Measurements from ENCODE around the gene DDX25. TPM values are rescaled to one million over a fixed set of nuclear protein-coding genes. Genes with fewer than 3 reads are reported as not detected.

DDX25 gene
- total RNA-seq, 1 experiment from 2014 or later = 0.37 TPM

DNA sequence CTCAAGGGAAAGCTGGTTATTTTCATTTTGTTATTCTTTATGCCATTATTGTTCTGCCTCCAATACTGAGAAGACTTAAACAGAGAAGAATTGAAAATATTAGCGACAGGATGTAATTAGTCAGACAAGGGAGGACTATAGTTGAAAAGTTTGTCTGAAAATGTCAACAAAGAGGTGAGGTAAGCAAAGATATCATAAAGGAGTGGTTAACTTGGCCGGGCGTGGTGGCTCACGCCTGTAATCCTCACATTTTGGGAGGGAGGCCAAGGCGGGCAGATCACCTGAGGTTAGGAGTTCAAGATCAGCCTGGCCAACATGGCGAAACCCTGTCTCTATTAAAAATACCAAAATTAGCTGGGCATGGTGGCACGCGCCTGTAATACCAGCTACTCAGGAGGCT, 20.9 kb upstream of the DDX25 start:
- Histone ChIP-seq H3K9me3 (ENCODE audit: control insufficient read depth in 1 of 2, insufficient read depth in 1 of 2, low read depth in 1 of 2, low read length in 2 of 2) (no peaks in the 10 kb centered on the region), H3K4me2 (ENCODE audit: low read length) (no peak overlapping the region), H3K9ac (ENCODE audit: low read length) (no peak overlapping the region), H2AFZ (ENCODE audit: low read depth, low read length, poor library complexity, severe bottlenecking) (no peak overlapping the region), H3K27ac (ENCODE audit: low read depth, low read length) (no peak overlapping the region), H3K9me2 (ENCODE audit: insufficient read depth) (no peaks in the 10 kb centered on the region), H3K4me3 (replicated peaks in 1 of 2; ENCODE audit: low read depth in 1 of 2, low read length in 2 of 2) (no peak overlapping the region), H4K20me1 (ENCODE audit: insufficient read depth) (no peaks in the 10 kb centered on the region), H3K79me2 (ENCODE audit: insufficient read depth, low read length) (peaks cover 5% of the 10 kb centered on the region; the same call in 1 of the 2 replicates), H3K36me3 (ENCODE audit: control insufficient read depth in 1 of 2, insufficient read depth in 2 of 2, low read length in 2 of 2) (no peaks in the 10 kb centered on the region), H3K27me3 (ENCODE audit: insufficient read depth, low read length) (no peaks in the 10 kb centered on the region), H3K4me1 (ENCODE audit: control insufficient read depth in 1 of 2, insufficient read depth in 2 of 2, low read length in 2 of 2) (peaks cover 4 to 9% of the 10 kb centered on the region in 2 experiments; a peak in 3 of 4 replicates)
- intact Hi-C loops (cut with micrococcal nuclease) = no loop called here
- no TSS peak for BruUV-seq (replicated peaks)
- TF ChIP-seq SIN3A (IDR thresholded peaks at IDR 0.05; ENCODE audit: low read depth) (no peak), ELF1 (IDR thresholded peaks at IDR 0.05; ENCODE audit: borderline replicate concordance, low read depth) (no peak), SP1 (IDR thresholded peaks at IDR 0.05; ENCODE audit: low read depth) (no peak), POLR2AphosphoS5 (IDR thresholded peaks at IDR 0.05; ENCODE audit: low read depth, low read length) (no peak), FOSL1 (IDR thresholded peaks at IDR 0.05; ENCODE audit: low read depth) (no peak), EGR1 (IDR thresholded peaks at IDR 0.05; ENCODE audit: low read depth) (no peak), EZH2phosphoT487 (IDR thresholded peaks at IDR 0.05; ENCODE audit: borderline replicate concordance) (no peak), JUND (IDR thresholded peaks at IDR 0.05) (no peak)
- TF ChIP-seq, protein P1, sequence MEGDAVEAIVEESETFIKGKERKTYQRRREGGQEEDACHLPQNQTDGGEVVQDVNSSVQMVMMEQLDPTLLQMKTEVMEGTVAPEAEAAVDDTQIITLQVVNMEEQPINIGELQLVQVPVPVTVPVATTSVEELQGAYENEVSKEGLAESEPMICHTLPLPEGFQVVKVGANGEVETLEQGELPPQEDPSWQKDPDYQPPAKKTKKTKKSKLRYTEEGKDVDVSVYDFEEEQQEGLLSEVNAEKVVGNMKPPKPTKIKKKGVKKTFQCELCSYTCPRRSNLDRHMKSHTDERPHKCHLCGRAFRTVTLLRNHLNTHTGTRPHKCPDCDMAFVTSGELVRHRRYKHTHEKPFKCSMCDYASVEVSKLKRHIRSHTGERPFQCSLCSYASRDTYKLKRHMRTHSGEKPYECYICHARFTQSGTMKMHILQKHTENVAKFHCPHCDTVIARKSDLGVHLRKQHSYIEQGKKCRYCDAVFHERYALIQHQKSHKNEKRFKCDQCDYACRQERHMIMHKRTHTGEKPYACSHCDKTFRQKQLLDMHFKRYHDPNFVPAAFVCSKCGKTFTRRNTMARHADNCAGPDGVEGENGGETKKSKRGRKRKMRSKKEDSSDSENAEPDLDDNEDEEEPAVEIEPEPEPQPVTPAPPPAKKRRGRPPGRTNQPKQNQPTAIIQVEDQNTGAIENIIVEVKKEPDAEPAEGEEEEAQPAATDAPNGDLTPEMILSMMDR (IDR thresholded peaks at IDR 0.05 in 2 of 3, conservative IDR thresholded peaks at IDR 0.05 in 1 of 3; ENCODE audit: borderline replicate concordance in 1 of 3, insufficient read depth in 1 of 3, low read depth in 2 of 3, low read length in 2 of 3) = no peak
- TF ChIP-seq, protein P2, sequence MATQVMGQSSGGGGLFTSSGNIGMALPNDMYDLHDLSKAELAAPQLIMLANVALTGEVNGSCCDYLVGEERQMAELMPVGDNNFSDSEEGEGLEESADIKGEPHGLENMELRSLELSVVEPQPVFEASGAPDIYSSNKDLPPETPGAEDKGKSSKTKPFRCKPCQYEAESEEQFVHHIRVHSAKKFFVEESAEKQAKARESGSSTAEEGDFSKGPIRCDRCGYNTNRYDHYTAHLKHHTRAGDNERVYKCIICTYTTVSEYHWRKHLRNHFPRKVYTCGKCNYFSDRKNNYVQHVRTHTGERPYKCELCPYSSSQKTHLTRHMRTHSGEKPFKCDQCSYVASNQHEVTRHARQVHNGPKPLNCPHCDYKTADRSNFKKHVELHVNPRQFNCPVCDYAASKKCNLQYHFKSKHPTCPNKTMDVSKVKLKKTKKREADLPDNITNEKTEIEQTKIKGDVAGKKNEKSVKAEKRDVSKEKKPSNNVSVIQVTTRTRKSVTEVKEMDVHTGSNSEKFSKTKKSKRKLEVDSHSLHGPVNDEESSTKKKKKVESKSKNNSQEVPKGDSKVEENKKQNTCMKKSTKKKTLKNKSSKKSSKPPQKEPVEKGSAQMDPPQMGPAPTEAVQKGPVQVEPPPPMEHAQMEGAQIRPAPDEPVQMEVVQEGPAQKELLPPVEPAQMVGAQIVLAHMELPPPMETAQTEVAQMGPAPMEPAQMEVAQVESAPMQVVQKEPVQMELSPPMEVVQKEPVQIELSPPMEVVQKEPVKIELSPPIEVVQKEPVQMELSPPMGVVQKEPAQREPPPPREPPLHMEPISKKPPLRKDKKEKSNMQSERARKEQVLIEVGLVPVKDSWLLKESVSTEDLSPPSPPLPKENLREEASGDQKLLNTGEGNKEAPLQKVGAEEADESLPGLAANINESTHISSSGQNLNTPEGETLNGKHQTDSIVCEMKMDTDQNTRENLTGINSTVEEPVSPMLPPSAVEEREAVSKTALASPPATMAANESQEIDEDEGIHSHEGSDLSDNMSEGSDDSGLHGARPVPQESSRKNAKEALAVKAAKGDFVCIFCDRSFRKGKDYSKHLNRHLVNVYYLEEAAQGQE (IDR thresholded peaks at IDR 0.05; ENCODE audit: low read depth) = no peak
- TF ChIP-seq, protein P3, sequence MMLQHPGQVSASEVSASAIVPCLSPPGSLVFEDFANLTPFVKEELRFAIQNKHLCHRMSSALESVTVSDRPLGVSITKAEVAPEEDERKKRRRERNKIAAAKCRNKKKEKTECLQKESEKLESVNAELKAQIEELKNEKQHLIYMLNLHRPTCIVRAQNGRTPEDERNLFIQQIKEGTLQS (IDR thresholded peaks at IDR 0.05) = no peak
- ChIA-PET RAD21 (ENCODE audit: low non-redundant PET in 1 of 2, low total read pairs in 2 of 2, uncharacterized antibody in 2 of 2, unreplicated experiment in 2 of 2) (no interaction called here), POLR2A (no interaction called here), CTCF (no interaction called here)
- DNase-seq (ENCODE audit: low read depth, low spot score) (no peak), ATAC-seq (no peak)
